Neutrophil (primary cell): ENCODE results near the gene FAM32A.
"Not testable (repeated sequence)": the region's sequence is repeated elsewhere in the genome, so short reads cannot be mapped to it uniquely, and the experiment has no call there.

Experiments
- H3K27ac ChIP-seq: fragments of 200-600 bp; sonication (generic); 2 replicates; pipeline ENCODE4 v1.5.1; 2016; ENCODE audit warnings: mild to moderate bottlenecking, moderate library complexity
- H3K27me3 ChIP-seq: fragments of 200-600 bp; sonication (generic); 2 replicates; pipeline ENCODE4 v1.6.0; 2016; ENCODE audit warnings: mild to moderate bottlenecking
- H3K36me3 ChIP-seq: fragments of 200-600 bp; sonication (generic); 2 replicates; pipeline ENCODE4 v1.5.1; 2017
- H3K4me1 ChIP-seq, 2 experiments: fragments of 200-600 bp in 1 of 2; sonication (generic) in 1 of 2; 1 replicate in 1 of 2; 2 replicates in 1 of 2; pipeline versions ENCODE4 v1.5.1 to v1.6.1; 2013 to 2016; ENCODE audit warnings: low read depth in 1 of 2, low read length in 1 of 2, mild to moderate bottlenecking in 1 of 2, moderate library complexity in 1 of 2; ENCODE audit not compliant: control insufficient read depth in 1 of 2, insufficient read depth in 1 of 2
- H3K4me3 ChIP-seq, 2 experiments: fragments of 200-600 bp in 1 of 2; sonication (generic) in 1 of 2; 1 replicate in 1 of 2; 2 replicates in 1 of 2; pipeline ENCODE4 v1.5.1; 2013 to 2016; ENCODE audit warnings: low read depth in 1 of 2, low read length in 1 of 2, mild to moderate bottlenecking in 1 of 2, moderate library complexity in 1 of 2
- H3K9me3 ChIP-seq: fragments of 200-600 bp; sonication (generic); 2 replicates; pipeline ENCODE4 v1.5.1; 2016
- TF ChIP-seq, protein P1 (sequence below): fragments of 200-600 bp; sonication (generic); IDR thresholded peaks from 2 replicates; pipeline ENCODE4 v1.5.1; 2016; ENCODE audit warnings: antibody characterized with exemption

Gene FAM32A

DNA sequence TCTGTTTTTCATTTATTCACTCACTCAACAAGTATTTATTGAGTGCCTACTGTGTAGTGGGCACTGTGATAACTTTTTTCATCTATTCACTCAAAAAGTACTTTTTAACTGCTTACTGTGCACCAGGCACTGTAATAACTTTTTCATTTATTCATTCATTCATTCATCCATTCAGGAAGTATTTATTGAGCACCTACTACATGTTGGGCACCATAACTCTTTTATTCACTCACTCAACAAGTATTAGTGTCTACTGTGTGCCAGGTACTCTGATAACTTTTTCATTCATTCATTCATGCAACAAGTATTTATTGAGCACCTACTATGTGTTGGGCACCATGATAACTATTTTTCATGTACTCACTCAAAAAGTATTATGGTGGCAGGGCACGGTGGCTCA, 18.8 kb upstream of the FAM32A start:
- no peaks in the 10 kb centered on the region for H3K9me3 ChIP-seq
- no peak overlapping the region for H3K4me3 ChIP-seq
- H3K4me1 ChIP-seq = peaks cover 15 to 16% of the 10 kb centered on the region in 2 experiments
- no peaks in the 10 kb centered on the region for H3K36me3 ChIP-seq
- H3K27ac ChIP-seq = no peak overlapping the region
- no peaks in the 10 kb centered on the region for H3K27me3 ChIP-seq
- TF ChIP-seq, protein P1, sequence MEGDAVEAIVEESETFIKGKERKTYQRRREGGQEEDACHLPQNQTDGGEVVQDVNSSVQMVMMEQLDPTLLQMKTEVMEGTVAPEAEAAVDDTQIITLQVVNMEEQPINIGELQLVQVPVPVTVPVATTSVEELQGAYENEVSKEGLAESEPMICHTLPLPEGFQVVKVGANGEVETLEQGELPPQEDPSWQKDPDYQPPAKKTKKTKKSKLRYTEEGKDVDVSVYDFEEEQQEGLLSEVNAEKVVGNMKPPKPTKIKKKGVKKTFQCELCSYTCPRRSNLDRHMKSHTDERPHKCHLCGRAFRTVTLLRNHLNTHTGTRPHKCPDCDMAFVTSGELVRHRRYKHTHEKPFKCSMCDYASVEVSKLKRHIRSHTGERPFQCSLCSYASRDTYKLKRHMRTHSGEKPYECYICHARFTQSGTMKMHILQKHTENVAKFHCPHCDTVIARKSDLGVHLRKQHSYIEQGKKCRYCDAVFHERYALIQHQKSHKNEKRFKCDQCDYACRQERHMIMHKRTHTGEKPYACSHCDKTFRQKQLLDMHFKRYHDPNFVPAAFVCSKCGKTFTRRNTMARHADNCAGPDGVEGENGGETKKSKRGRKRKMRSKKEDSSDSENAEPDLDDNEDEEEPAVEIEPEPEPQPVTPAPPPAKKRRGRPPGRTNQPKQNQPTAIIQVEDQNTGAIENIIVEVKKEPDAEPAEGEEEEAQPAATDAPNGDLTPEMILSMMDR = no peak

DNA sequence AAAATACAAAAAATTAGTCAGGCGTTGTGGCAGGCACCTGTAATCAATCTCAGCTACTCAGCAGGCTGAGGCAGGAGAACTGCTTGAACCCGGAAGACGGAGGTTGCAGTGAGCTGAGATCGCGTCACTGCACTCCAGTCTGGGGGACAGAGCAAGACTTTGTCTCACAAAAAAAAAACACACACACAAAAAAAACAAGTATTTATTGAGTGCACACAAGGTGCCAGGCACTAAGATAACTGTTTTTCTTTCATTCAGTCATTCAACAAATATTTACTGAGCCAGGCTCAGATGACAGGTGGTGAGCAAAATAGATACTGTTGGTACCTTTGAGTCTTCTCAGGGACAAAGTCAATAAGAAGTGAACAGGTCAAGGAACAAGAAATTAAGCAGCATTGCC, 18.2 kb upstream of the FAM32A start:
- Histone ChIP-seq H3K36me3 (no peaks in the 10 kb centered on the region), H3K4me1 (peaks cover 15 to 16% of the 10 kb centered on the region in 2 experiments), H3K27me3 (no peaks in the 10 kb centered on the region), H3K9me3 (no peaks in the 10 kb centered on the region), H3K4me3 (no peak overlapping the region), H3K27ac (no peak overlapping the region)
- TF ChIP-seq, protein P1 = no peak

DNA sequence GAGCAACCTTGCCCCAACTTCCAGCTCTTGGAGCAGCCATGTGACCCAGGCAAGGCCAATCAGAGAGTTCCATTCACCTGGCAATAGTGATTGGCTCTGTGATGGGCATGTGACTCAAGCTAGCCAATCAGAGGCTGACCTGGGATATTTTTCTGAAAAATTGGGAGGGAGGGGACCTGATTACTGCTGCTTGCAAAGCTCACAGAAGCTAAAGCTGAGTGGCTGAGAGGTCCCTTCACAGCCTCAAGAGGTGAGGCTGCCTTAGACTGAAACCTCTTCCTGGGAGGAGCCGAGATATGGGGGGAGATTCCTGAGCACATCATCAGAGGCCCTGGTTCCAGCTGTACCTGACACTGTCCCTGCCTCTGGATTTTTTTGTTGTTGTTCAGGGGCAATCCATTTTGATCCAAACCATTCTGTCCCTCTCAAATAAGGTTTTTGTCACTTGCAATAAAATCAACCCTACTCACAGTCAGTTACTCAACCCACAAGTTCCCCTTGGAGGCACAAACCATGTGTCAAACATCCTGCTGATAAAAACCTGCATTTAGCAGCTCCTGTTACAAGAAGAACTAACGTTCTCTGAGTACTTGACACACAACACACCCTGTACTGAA, 16.6 kb upstream of the FAM32A start:
- no peaks in the 10 kb centered on the region for H3K27me3 ChIP-seq
- no peaks in the 10 kb centered on the region for H3K36me3 ChIP-seq
- H3K27ac ChIP-seq = peak overlapping the region; percentile 87
- peak overlapping the region in 1 of 2 experiments; percentile 26 for H3K4me3 ChIP-seq
- TF ChIP-seq, protein P1 = no peak
- no peaks in the 10 kb centered on the region for H3K9me3 ChIP-seq
- peaks cover 15 to 21% of the 10 kb centered on the region in 2 experiments for H3K4me1 ChIP-seq

DNA sequence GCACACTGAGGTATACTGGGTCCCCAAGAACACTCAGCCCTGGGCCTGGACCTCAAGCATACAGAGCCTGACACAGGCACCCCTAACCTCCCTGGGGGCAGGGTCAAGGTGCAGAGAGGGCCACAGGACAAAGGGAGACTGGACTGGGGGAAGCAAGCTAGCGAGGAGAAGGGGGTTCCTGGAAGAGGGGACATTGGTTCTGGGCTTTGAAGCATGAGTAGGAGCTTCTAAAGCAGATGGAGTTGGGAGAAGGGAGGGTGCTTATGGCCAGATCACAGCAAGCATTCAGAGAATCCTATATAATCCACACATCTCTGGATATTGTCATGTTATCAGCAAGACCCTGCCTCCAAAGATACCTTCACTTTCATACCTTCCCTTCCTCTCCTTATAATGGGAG, 15.1 kb upstream of the FAM32A start:
- no peaks in the 10 kb centered on the region for H3K9me3 ChIP-seq
- TF ChIP-seq, protein P1 = no peak
- no peaks in the 10 kb centered on the region for H3K27me3 ChIP-seq
- H3K36me3 ChIP-seq = no peaks in the 10 kb centered on the region
- H3K4me3 ChIP-seq = no peak overlapping the region
- H3K4me1 ChIP-seq = peaks cover 15 to 21% of the 10 kb centered on the region in 2 experiments
- peak overlapping the region; percentile 2 for H3K27ac ChIP-seq

DNA sequence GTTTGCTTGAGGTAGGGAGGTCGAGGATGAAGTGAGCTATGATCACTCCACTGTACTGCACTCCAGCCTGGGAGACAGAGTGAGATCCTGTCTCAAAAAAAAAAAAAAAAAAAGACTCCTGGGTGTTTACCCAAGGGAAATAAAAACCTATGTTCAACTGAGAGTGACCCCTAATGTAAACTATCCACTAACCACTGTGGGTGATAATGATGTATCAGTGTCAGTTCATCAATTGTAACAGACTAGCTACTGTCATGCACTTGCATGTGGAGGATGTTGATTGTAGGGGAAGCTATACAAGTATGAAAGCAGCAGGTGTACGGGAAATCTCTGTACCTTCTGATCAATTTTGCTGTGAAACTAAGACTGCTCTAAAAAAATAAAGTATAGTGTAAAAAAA, 9.3 kb upstream of the FAM32A start:
- Histone ChIP-seq H3K27ac (no peak overlapping the region), H3K9me3 (no peaks in the 10 kb centered on the region), H3K4me1 (peaks cover 0 to 4% of the 10 kb centered on the region in 2 experiments), H3K36me3 (no peaks in the 10 kb centered on the region), H3K4me3 (no peak overlapping the region), H3K27me3 (no peaks in the 10 kb centered on the region)
- TF ChIP-seq, protein P1 = no peak

DNA sequence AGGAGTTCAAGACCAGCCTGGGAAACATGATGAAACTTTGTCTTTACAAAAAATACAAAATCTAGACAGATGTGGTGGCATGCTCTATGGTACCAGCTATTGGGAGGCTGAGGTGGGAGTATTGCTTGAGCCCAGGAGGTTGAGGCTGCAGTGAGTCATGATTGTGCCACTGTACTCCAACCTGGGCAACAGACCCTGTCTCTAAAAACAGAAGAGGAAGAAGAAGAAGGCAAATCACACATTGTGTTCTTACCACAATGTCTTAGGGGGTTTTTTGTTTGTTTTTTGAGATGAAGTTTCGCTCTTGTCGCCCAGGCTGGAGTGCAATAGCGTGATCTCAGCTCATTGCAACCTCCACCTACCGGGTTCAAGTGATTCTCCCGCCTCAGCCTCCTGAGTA, 6.3 kb upstream of the FAM32A start:
- not testable (repeated sequence) for H3K36me3 ChIP-seq, H3K9me3 ChIP-seq, H3K4me1 ChIP-seq, H3K27ac ChIP-seq, H3K27me3 ChIP-seq, H3K4me3 ChIP-seq
